CD1c-positive myeloid dendritic cell (primary cell): ENCODE data around the gene USP28.
A peak's percentile ranks its signal among the peaks of the same experiment; 100 is the strongest.
"Not testable (repeated sequence)": the region's sequence is repeated elsewhere in the genome, so short reads cannot be mapped to it uniquely, and the experiment has no call there.

Experiments used
- DNase-seq: peaks from one replicate; pipeline ENCODE4 v3.0.0-alpha.2; 2016; ENCODE audit errors: extremely low spot score

USP28 gene

GRCh38 chr11:113875234-113876073 is at the start of gene USP28:
TSS of gene USP28 (minus strand) at chr11:113875572. CDS start at chr11:113875501, 71 bp downstream.
- peak; percentile 98 for DNase-seq

- no peak for DNase-seq
Observed at GRCh38 chr11:113923572-113923971, 48.2 kb upstream of the USP28 start.

- not testable (repeated sequence) for DNase-seq
Observed at GRCh38 chr11:113911491-113911890, 36.1 kb upstream of the USP28 start.

- DNase-seq, result no peak
Observed at GRCh38 chr11:113908098-113908497, 32.7 kb upstream of the USP28 start.

GRCh38 chr11:113907681-113908080 is 32.3 kb upstream of the USP28 start:
- no peak for DNase-seq

GRCh38 chr11:113907152-113907551 is 31.8 kb upstream of the USP28 start:
- DNase-seq, result no peak

GRCh38 chr11:113906516-113906915 is 31.1 kb upstream of the USP28 start:
- DNase-seq, result no peak

- no peak for DNase-seq
Observed at GRCh38 chr11:113906038-113906437, 30.7 kb upstream of the USP28 start.

- no peak for DNase-seq
Observed at GRCh38 chr11:113904379-113905101, 29.2 kb upstream of the USP28 start, which contains the start of gene HTR3B. TSS of gene HTR3B (plus strand) at chr11:113904796. CDS start at chr11:113904934, 138 bp downstream.

- DNase-seq, result no peak
Observed at GRCh38 chr11:113901141-113901540, 25.8 kb upstream of the USP28 start.

- DNase-seq, result peak; percentile 42
Observed at GRCh38 chr11:113896156-113896879, 20.9 kb upstream of the USP28 start.

- no peak for DNase-seq
Observed at GRCh38 chr11:113895367-113896155, 20.2 kb upstream of the USP28 start.

- no peak for DNase-seq
Observed at GRCh38 chr11:113894421-113894996, 19.1 kb upstream of the USP28 start.

- DNase-seq, result no peak
Observed at GRCh38 chr11:113888848-113889247, 13.5 kb upstream of the USP28 start.

- DNase-seq, result no peak
Observed at GRCh38 chr11:113885897-113886296, 10.5 kb upstream of the USP28 start.

- DNase-seq, result no peak
Observed at GRCh38 chr11:113884361-113884836, 9.0 kb upstream of the USP28 start.

GRCh38 chr11:113881856-113882255 is 6.5 kb upstream of the USP28 start:
- no peak for DNase-seq

GRCh38 chr11:113880971-113881370 is 5.6 kb upstream of the USP28 start:
- DNase-seq, result no peak

- DNase-seq, result not testable (repeated sequence)
Observed at GRCh38 chr11:113879446-113879845, 4.1 kb upstream of the USP28 start.

GRCh38 chr11:113877670-113878055 is 2.3 kb upstream of the USP28 start:
- no peak for DNase-seq
